ENCODE results near the gene SETD5.

The SETD5 gene

DNA sequence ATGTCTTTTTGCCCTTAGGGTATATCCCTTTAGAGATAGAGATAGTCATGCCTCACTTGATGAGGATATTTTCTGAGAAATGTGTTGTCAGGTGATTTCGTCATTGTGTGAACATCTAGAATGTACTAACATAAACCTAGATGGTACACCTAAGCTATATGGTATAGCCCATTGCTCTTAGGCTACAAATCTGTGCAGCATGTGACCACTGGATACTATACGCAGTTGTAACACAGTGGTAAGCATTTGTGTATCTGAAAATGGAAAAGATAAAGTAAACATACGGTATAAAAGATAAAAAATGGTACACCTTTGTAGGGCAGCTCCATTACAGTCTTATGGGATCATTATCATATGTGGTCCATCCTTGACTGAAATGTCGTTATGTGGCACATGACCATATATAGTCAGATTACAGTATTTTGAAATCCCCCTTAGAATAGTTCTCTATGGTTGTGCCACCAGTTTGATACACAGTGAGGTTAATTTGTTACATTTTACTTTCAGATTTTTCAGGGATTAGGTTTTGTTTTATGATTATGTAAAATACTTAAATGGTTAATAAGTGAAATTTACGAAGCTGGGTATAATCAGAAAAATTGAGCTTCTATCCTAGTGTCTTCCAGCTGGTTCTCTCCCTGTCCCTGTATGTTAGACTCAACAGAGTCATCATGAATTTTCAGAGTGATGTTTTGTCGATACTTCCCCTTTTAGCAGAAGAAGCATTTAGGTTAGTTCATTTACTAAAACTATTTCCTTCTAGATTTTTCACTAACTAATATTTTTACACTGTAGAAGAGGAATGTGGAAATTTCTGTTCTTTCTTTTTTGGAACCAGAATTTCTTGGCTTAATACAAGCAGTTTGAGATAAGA lies 12.8 kb downstream of the SETD5 start:
- DNase-seq, result no peak

DNA sequence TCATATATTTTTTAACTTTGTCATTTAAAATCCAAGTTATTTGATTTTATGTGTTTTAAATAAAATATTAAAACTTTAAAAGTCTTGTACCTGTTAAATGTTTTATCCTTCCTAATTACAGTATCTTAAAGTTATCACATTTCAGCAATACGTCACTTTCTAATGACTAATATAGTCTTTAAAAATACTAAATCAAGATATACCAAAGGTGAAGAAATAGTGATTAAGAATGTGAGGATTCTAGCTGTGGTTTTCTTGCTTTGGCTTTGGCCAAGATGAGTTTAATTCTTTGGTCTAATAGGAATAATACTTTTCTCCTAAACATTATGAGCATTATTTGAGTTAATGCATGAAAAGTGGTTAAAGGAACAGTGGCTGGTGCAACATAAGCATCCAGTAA lies 13.9 kb downstream of the SETD5 start:
- no peak for DNase-seq

DNA sequence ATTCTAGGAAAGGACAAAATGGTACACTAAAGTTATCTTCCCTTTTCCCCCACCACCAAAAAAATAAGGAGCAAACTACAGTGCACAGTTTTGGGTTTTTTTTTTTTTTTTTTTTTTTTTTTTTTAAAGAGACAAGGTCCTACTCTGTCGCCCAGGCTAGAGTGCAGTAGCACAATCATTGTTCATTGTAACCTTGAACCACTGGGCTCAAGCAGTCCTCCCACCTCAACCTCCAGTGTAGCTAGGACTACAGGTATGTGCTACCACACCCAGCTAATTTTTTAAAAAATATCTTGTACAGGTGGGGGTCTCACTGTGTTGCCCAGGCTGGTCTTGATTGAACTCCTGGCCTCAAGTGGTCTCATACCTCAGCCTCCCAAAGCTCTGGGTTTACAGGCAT lies 14.9 kb downstream of the SETD5 start:
- no peak for DNase-seq

DNA sequence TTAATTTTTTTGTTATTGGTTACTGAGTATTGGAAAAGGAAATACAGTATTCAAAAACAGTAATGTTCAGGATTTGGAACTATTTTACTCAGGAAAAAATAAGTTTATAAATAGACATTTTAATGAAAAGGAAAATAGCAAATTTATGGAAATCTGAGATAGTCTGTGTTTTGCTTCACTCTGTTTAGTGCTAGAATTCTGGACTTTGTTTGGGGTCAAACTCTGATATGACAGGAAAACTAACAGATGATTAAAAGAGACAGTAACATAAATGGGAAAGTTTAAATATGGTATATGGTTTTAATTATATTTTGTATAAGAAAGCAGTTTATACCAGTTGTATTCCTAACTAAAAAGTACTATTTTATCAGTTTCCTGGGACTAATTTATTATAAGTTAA lies 17.4 kb downstream of the SETD5 start:
- DNase-seq, result no peak

DNA sequence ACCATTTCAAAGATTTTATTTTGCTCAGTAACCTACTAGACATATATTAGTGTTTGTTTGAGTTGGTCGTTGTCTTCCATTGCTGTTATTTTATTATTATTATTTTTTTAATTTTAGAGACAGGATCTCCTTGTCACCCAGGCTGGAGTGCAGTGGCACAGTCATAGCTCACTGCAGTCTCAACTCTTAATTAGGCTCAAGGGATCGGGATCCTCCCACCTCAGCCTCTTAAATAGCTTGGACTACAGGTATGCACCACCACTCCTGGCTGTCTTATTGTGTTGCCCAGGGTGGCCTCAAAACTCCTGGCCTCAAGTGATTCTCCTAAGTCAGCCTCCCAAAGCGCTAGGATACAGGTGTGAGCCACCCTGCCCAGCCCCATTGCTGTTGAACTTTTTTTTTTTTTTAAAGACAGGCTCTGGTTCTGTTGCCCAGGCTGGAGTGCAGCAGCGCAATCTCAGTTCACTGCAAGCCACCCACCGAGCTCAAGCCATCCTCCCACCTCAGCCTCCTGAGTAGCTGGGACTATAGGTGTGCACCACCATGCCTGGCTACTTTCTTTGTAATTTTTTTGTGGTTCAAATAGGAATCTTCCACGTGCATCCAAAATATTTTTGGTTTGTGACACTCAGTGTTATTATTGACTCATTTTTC lies 18.2 kb downstream of the SETD5 start:
- DNase-seq, result no peak

DNA sequence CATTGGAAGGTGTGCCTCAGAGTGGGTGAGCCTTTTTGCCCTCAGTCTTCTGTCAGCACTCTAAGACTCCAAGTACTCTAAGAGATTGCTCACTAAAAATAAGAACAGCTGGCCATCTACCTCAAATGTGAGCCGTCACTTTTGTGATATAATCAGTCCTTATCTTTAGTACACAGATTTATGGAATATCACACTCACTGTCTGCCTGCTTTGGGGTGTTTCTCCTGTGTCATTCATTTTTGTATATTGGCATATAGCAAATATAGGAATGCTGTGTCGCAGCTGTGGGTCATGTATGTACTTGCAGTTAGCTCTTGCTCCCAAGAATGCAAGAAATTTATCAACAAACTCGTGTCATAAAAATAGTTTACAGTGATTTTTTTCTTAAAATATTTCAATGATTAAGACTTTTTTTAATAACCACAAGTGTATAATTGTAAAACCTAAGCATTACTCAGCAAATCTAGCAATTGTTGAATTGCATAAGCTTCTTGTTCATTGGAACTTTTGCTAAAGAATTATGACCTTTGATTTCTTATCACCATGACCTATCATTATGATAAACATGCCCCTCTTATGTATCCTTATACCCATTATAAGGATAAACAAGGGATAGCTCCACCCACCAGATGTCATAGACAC lies 18.8 kb downstream of the SETD5 start:
- DNase-seq, result no peak

DNA sequence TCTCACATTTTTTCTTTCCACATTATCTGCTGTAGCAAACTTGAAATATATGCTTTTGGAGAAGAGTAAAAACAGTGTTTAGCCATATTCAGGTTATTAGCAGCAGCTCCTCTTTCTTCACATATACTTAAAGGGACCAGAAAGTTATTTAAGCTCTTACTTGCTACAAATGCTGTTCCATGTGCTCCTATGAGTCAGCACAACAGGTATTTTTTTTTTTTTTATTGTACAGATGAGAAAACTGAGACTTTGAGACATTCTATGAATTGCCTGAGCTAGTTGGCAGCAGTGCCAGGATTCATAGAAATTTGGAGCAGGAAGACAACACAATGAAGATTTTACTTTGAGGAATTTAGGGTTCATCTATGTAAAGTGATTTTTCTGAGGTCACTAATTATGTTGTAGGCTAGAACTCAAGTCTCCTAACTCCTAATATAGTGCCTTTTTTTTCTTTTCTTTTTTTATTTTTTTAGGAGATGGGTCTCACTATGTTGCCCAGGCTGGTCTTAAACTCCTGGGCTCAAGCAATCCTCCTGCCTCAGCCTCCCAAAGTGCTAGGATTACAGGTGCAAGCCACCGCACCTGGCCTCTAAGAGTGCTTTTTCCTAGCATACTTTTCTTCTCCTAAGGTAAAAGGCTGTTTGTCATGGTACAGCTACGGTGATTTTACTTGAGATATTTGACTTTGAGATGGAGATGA lies 23.6 kb downstream of the SETD5 start:
- no peak for DNase-seq

DNA sequence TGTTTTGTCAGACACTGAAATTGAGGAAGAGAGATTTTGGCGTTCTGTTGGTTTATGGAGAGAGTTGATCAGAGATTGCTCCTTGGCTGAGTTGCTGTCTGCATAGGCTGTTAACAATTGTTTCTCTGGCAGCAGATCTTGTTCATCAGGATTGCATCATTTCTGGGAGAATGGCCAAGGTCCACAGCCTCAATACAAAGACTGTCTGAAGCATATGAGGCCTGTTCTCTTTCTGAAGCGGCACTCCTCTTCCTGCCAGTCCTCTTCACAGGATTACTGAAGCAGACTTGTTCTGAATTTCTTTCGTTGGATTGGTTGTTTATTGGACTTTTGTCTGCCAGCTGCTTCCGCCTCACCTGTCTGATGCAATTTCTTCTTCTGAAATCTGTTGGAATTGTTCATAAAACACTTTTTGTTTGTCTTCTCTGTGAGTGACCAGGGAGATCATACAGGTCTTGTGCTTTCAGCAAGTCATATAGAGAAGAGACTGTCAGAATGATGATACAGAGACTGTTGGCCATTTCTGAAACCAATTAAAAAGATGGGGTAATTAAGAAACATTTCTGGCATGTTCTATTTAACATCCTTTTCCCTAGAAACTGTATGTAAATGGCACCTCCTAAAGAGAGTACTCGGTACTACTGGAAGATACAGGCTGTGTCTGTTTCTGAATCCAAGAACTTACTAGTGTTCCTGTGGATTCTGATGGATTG lies 25.5 kb downstream of the SETD5 start:
- DNase-seq, result peak in 1 of 2 donors; percentile 57

DNA sequence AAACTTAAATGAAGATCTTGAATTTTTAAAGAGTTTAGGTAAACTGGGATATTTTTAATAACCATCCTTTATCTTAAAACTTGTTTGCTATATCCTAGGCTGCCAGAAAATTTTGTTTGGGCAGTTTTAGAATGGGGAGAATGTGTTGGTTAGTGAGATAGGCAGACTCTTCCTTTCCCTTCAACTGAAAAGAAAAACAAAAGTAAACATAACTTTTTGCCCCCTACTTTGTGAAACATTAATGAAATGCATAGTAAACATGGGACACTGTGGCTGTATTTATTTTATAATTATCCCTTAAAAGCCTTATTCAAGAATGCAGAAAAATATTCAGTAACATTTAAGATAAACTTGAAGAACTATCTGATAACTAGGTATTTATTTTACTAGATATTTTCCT lies 31.0 kb downstream of the SETD5 start:
- DNase-seq, result no peak

DNA sequence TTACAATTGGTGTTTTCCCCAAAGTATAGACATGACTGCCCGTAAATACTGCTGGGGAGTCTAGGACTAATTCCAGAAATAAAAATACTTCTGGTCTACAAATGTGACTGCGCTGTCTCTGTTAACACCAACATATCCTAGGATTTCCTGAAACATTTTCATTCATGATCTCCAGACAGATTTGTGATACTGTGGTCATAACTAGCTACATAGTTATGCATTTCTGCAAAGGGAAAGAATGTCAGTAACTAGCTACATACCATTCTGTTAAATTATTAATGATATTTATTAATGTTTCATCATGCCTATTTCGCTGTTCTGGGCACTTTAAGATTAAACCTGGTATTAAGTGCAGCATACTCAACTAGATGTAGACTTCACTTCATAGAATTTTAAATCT lies 33.3 kb downstream of the SETD5 start:
- no peak for DNase-seq

DNA sequence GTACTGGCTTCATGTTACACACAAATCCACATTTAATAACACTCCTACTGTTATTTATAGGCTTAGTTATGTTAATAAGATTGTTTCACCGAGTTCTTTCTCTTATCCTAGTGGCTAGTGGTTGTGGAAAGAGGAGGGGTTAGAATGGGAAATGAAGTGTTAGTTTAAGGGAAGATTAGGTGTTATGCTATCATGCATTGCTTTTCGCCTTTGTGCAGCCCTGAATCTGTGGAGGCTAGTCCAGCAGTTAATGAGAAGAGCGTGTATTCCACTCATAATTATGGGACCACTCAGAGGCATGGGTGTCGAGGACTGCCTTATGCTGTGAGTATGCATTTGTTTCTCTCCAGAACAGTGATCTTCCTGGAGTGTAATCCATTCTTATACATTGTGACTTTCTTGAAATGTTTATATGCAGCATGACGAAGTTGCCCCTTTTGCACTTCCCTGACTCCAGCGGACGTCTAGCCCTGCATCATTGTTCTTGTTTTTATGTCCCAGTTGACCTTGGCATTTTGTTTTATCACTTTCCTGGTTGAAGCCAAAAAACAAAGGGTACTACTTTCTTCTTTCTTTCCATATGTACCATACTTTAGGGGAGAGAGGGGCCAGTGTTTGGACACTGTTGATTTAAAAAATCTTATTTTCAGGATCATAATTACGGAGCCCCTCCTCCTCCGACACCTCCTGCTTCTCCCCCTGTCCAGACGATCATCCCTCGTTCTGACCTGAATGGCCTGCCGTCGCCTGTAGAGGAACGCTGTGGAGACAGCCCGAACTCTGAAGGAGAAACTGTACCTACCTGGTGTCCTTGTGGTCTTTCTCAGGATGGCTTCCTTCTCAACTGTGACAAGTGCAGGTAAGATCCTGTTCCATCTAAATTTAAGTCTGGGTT lies 36.5 kb downstream of the SETD5 start:
- no peak for DNase-seq

DNA sequence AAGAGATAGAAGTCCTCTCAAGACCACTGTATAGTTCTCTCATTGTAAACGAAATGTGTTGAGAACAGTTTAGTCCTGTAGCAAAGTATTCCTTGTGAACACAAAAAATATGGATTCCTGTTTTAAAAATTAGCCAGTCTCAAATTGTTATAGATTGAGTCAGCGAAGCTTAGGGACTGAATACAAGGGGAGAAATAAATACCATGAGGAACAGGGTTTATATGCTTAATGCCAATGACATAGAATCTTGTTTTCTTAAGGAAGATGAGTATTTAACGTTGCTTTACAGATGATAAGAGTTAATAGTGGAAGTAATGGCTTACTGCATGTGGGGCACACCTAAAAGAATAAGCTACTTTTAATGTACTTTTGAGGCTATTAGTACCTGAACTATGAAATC lies 37.9 kb downstream of the SETD5 start:
- no peak for DNase-seq

DNA sequence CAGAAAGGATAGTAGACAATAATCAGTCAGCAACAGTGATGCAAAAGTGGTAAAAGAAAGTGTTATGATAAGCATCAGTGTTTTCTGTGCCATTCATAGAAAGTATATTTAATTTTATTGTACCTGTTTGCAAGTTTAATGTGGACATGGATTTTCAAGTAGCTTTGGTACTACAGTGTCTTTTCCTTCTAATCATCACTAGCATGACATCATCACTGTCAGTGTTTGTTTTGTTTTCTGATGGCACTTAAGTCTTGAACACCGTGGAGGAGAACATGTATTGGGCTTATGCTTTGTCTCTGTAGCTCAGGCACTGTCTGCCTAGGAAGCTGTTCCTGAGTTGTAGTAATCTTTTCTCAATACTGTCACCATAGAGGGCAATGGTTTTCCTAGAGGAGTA lies 41.9 kb downstream of the SETD5 start:
- DNase-seq, result no peak

DNA sequence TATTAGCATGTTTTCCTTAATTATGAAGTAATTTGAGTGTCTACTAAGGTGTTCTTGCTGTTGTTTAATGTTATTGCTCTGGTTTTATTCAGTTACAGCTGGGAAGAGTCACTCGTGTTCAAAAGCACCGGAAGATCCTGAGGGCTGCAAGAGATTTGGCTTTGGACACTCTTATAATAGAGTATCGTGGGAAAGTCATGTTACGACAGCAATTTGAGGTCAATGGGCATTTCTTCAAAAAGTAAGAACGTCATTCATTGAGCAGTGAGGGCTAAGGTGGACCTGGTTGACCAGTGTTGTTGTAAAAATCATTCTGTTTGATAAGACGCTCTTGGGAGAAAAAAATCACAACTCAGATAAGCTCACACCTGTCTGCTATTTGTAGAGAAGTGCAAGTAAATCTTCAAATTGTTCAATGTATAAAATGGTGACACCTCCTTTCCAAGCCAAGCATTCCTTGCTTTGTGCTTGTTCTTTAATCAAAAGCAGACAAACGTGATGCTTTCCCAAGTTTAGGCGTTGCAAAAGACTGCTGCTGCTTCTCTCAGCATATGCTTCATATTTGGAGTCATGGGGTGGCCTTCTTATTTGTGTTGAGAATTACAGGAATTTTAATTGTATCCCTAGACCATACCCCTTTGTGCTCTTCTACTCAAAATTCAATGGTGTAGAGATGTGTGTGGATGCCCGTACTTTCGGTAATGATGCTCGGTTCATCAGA lies 44.2 kb downstream of the SETD5 start:
- no peak for DNase-seq

DNA sequence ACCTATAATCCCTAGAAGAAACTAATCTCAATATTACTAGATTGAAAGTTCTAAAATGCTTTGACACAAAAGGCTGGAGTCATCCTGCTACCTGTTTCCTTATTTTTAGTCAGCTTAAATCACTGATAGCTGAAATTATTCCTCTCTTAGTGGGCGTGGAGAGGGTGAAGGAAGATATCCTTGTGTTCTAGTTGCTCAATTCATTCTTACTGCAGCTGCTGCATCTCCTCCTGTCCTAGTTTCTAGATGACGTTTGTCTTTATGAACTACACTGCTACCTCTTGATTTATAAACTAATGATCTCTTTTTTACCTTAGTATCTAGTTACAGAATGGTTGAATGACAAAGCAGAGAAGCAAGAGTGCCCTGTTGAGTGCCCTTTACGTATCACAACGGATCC lies 50.7 kb downstream of the SETD5 start:
- DNase-seq, result no peak

DNA sequence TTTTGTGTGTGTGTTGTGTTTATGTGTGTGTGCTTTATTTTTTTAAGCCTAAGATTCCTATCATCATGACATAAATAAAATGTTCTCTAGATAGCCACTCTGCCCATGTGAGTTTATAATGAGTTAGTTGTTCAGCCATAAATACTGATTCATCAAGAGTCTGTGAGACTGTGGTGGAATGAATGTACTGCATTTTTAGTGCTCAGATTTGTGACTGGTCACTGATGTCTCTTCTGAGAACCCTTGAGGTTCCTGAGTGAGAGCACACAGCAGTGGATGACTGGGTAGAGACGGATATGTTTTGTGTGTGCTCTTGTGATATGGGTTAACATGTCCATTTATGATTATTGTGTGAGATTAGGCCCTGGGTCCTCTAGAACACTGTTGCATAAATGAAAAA lies 51.2 kb downstream of the SETD5 start:
- DNase-seq, result no peak

DNA sequence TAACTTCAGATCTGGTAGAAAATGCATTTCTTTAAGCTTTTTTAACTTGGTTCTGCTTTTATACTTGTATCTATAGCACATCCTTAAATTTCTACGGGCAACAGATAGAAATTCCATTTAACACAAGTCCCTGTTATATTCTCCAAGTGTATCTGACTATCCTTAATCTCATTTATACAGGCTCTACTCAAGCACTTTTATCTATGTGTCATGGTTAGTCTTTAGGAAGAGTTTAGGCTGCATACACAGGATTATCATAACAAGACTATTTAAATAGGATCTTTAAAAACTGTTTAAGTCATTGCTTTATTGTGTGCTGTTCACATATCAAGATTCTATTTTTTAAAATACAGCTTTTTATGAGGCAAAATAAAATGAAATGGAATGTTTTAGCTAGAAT lies 52.7 kb downstream of the SETD5 start:
- DNase-seq, result no peak

DNA sequence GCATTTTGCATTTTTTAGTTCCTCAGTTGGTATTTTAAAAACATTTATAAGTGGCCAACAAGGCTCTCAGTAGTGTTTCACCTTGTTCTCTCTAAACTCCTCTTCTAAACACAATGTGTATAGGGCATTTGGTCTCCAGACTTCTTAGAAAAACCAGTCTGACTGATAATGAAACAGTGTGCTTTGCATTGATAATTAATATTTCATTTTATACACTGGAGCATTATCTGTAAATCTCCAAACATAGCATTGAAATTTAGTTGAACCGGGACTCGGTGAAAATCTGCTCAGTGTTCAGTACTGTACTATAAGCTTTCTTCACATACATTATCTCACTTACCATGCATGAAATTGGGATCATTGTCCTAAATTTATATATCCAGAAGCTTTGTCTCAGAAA lies 53.6 kb downstream of the SETD5 start:
- DNase-seq, result no peak

DNA sequence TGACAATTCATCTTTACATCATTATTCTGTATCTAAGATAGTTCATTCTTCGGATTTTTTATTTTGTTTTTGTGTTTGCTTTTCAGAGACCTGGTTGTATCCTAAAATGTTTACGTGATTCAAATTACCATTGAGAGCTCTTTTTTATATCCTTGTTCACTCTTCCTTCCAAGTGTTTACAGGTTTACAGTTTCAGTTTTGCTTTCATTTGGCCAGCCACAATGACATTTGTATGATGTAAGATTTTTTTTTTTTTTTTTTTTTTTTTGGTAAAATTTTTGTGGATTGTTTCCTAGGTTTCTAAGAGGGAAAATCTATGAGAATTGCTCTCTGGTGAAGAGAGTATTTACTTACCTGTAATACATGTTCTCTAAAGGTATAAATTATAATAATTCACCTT lies 55.0 kb downstream of the SETD5 start:
- DNase-seq, result peak in 1 of 2 donors; percentile 36

DNA sequence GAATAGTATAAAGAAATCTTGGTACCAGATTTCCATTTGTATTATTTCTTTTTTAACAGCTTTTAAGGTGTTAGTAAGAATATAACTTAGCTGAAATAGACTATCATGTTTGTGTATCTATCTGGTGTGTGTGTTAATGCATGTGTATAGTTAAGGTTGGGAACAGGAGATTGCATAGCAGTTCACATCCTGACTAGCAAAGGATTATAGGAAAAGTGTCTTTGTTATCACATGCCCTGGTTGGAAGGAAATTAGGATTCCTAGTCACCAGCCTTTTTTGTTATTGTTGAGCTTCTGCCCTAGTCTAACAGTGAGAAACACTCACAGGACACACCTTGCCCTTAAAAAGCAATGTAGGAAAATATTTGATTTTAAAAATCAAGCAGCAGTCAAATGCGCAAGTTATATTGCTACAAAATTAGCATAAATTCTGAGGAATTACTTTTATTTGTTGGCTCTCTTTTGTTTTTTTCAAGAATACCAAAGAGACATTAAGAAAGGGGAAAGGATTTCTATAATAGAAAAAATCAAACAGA lies 58.2 kb downstream of the SETD5 start:
- DNase-seq, result no peak

DNA sequence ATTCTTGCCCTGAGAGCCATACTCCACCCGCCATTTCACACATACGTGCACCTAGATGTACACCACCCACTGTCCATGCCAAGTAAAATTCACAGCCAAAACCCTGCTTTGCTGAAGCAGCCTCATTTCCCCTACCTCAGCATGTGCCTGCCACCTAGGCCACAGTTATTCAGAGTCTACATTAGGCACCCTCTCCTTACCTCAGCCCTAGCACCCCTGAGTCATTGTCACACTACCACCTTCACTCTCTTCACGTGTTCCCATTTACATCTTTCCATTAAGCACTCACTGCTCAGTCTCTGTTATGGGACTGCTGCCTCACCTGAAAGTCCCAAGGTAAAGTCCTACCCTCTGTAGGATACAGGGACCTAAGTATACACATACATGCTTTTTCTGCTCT lies 70.0 kb downstream of the SETD5 start:
- DNase-seq, result no peak
